Subcutaneous abdominal adipose tissue (tissue), 5 donors: ENCODE results near the gene FGFRL1.

Experiments
- H3K27ac ChIP-seq: one replicate; pipeline ENCODE4 v1.7.0; 2013; ENCODE audit warnings: low read depth, mild to moderate bottlenecking, inconsistent platforms, low read length, moderate library complexity
- H3K27me3 ChIP-seq, 5 donors: one replicate each; pipeline ENCODE4 v1.7.0; 2013; ENCODE audit warnings: low read length in 5 of 5, inconsistent platforms in 1 of 5; ENCODE audit not compliant: control insufficient read depth in 5 of 5, insufficient read depth in 4 of 5
- H3K36me3 ChIP-seq, 5 donors: one replicate each; pipeline ENCODE4 v1.7.0; 2013; ENCODE audit warnings: low read length in 5 of 5; ENCODE audit not compliant: control insufficient read depth in 5 of 5, insufficient read depth in 5 of 5
- H3K4me1 ChIP-seq, 5 donors: one replicate each; pipeline ENCODE4 v1.7.0; 2013; ENCODE audit warnings: low read length in 5 of 5, mild to moderate bottlenecking in 3 of 5, moderate library complexity in 1 of 5; ENCODE audit not compliant: control insufficient read depth in 5 of 5, insufficient read depth in 5 of 5
- H3K4me3 ChIP-seq, 5 donors: one replicate each; pipeline ENCODE4 v1.7.0; 2013; ENCODE audit warnings: low read length in 5 of 5, low read depth in 1 of 5
- H3K9ac ChIP-seq, 5 donors: one replicate each; pipeline ENCODE4 v1.7.0; 2013; ENCODE audit warnings: low read length in 5 of 5, mild to moderate bottlenecking in 4 of 5, moderate library complexity in 3 of 5
- H3K9me3 ChIP-seq, 5 donors: one replicate each; pipeline ENCODE4 v1.7.0; 2013; ENCODE audit warnings: low read length in 5 of 5; ENCODE audit not compliant: control insufficient read depth in 5 of 5
- donor health status: healthy.
- donor health status: healthy.
- donor health status: healthy.
- donor health status: healthy.
- donor health status: healthy.

Gene FGFRL1

GRCh38 chr4:986879-987623, 24.4 kb upstream of the FGFRL1 start, which contains the start of gene IDUA:
Gene IDUA (plus strand): TSS chr4:987044. CDS start chr4:987085, 41 bp downstream.
- Histone ChIP-seq H3K27ac (peak within 1 kb of the TSS; percentile 41), H3K27me3 (no peaks in the 10 kb centered on the region), H3K36me3 (peaks cover 0 to 29% (median 20%) of the 10 kb centered on the region in 5 donors), H3K9me3 (no peaks in the 10 kb centered on the region), H3K4me1 (peaks cover 4 to 41% (median 35%) of the 10 kb centered on the region in 5 donors), H3K4me3 (peak within 1 kb of the TSS; percentile 79 to 94 (median 81)), H3K9ac (peak within 1 kb of the TSS; percentile 59 to 81 (median 76))

GRCh38 chr4:987624-988513, 23.6 kb upstream of the FGFRL1 start:
- no peak overlapping the region for H3K27ac ChIP-seq
- peak overlapping the region in 4 of 5 donors; percentile 59 to 74 (median 62) for H3K9ac ChIP-seq
- H3K4me3 ChIP-seq = peak overlapping the region in 4 of 5 donors; percentile 79 to 94 (median 80)
- no peaks in the 10 kb centered on the region for H3K9me3 ChIP-seq
- H3K36me3 ChIP-seq = peaks cover 0 to 27% (median 20%) of the 10 kb centered on the region in 5 donors
- peaks cover 4 to 48% (median 41%) of the 10 kb centered on the region in 5 donors for H3K4me1 ChIP-seq
- H3K27me3 ChIP-seq = no peaks in the 10 kb centered on the region

- no peak overlapping the region for H3K4me3 ChIP-seq
- no peak overlapping the region for H3K27ac ChIP-seq
- H3K9ac ChIP-seq = no peak overlapping the region
- no peaks in the 10 kb centered on the region for H3K9me3 ChIP-seq
- peaks cover 0 to 27% (median 20%) of the 10 kb centered on the region in 5 donors for H3K36me3 ChIP-seq
- H3K27me3 ChIP-seq = no peaks in the 10 kb centered on the region
- H3K4me1 ChIP-seq = peaks cover 4 to 48% (median 43%) of the 10 kb centered on the region in 5 donors
Observed at GRCh38 chr4:988726-989721, 22.4 kb upstream of the FGFRL1 start.

- H3K4me1 ChIP-seq = peaks cover 4 to 44% (median 37%) of the 10 kb centered on the region in 5 donors
- H3K36me3 ChIP-seq = peaks cover 0 to 27% (median 20%) of the 10 kb centered on the region in 5 donors
- H3K9me3 ChIP-seq = no peaks in the 10 kb centered on the region
- no peak overlapping the region for H3K4me3 ChIP-seq
- no peaks in the 10 kb centered on the region for H3K27me3 ChIP-seq
- no peak overlapping the region for H3K27ac ChIP-seq
- H3K9ac ChIP-seq = no peak overlapping the region
Observed at GRCh38 chr4:989722-990471, 21.5 kb upstream of the FGFRL1 start.

- H3K27me3 ChIP-seq = peaks cover 0 to 1% (median 0%) of the 10 kb centered on the region in 5 donors
- no peak overlapping the region for H3K27ac ChIP-seq
Observed at GRCh38 chr4:990746-991367, 20.6 kb upstream of the FGFRL1 start.

GRCh38 chr4:991451-992296, 19.8 kb upstream of the FGFRL1 start:
- Histone ChIP-seq H3K27me3 (peaks cover 3 to 9% (median 6%) of the 10 kb centered on the region in 5 donors), H3K9me3 (no peaks in the 10 kb centered on the region), H3K27ac (no peak overlapping the region), H3K36me3 (peaks cover 0 to 27% (median 20%) of the 10 kb centered on the region in 5 donors), H3K4me1 (peaks cover 0 to 26% (median 23%) of the 10 kb centered on the region in 5 donors), H3K4me3 (no peak overlapping the region), H3K9ac (no peak overlapping the region)

More at GRCh38 chr4:990746-991367, 20.6 kb upstream of the FGFRL1 start:
- Histone ChIP-seq H3K4me1 (peaks cover 4 to 34% (median 31%) of the 10 kb centered on the region in 5 donors), H3K4me3 (no peak overlapping the region), H3K36me3 (peaks cover 0 to 27% (median 20%) of the 10 kb centered on the region in 5 donors), H3K9me3 (no peaks in the 10 kb centered on the region), H3K9ac (no peak overlapping the region)

GRCh38 chr4:992297-993110, 18.9 kb upstream of the FGFRL1 start:
- Histone ChIP-seq H3K27me3 (peaks cover 5 to 11% (median 9%) of the 10 kb centered on the region in 5 donors), H3K4me1 (peaks cover 0 to 25% (median 20%) of the 10 kb centered on the region in 5 donors), H3K27ac (no peak overlapping the region), H3K4me3 (peak overlapping the region in 4 of 5 donors; percentile 16 to 48 (median 46)), H3K36me3 (peaks cover 0 to 27% (median 20%) of the 10 kb centered on the region in 5 donors), H3K9ac (peak overlapping the region in 1 of 5 donors; percentile 64), H3K9me3 (no peaks in the 10 kb centered on the region)
